Activated CD8-positive, alpha-beta T cell treated with anti-CD3 and anti-CD28 coated beads for 36 hours (primary cell): ENCODE data around the gene AGBL4. TPM values are rescaled to one million over a fixed set of nuclear protein-coding genes. Genes with fewer than 3 reads are reported as not detected.

ENCODE experiments used
- ATAC-seq: fragments of 200-7000 bp; cut with Tn5 transposase; one replicate; pipeline ENCODE4 v1.10.0; 2021; ENCODE audit warnings: mild to moderate bottlenecking, moderate library complexity
- CTCF ChIA-PET: fragments of 350-600 bp; sonication (Branson Sonifier 250); formaldehyde crosslinking; loops from one replicate; lab custom pipeline; 2021; ENCODE audit warnings: antibody characterized with exemption; lab: Charles Lee
- POLR2A ChIA-PET: fragments of 350-600 bp; sonication (Branson Sonifier 250); formaldehyde crosslinking; loops from one replicate; lab custom pipeline; 2021; ENCODE audit warnings: antibody characterized with exemption; lab: Charles Lee
- DNase-seq: peaks from one replicate; pipeline ENCODE4 v3.0.0-alpha.2; 2020
- H3K27ac Mint-ChIP-seq: one replicate; pipeline ENCODE4 v1.8.0; 2021; ENCODE audit warnings: mild to moderate bottlenecking, mixed read lengths
- H3K27me3 Mint-ChIP-seq: one replicate; pipeline ENCODE4 v1.8.0; 2021; ENCODE audit warnings: mixed read lengths
- H3K36me3 Mint-ChIP-seq: one replicate; pipeline ENCODE4 v1.8.0; 2021; ENCODE audit warnings: low read depth, mixed read lengths
- H3K4me1 Mint-ChIP-seq: one replicate; pipeline ENCODE4 v1.8.0; 2021; ENCODE audit warnings: low read depth, mixed read lengths
- H3K4me3 Mint-ChIP-seq: one replicate; pipeline ENCODE4 v1.8.0; 2021; ENCODE audit warnings: mild to moderate bottlenecking, moderate library complexity, mixed read lengths
- H3K9me3 Mint-ChIP-seq: one replicate; pipeline ENCODE4 v1.8.0; 2021; ENCODE audit warnings: mixed read lengths
- CTCF ChIP-seq: fragments of 200-600 bp; IDR thresholded peaks from one replicate; pipeline ENCODE4 v1.8.0; 2022; ENCODE audit warnings: antibody characterized with exemption, mild to moderate bottlenecking
- intact Hi-C: fragments of 100-400 bp; cut with micrococcal nuclease; formaldehyde crosslinking; loops from one replicate; pipeline ENCODE4 v1.10.0; 2022
- total RNA-seq, 2 experiments: library from RNA; stranded (reverse); gene quantifications; one replicate each; pipeline ENCODE4 v1.2.3, GENCODE V29; 2021

AGBL4 gene
- total RNA-seq, 2 experiments from 2014 or later = 0.14 TPM; not detected in 1

DNA sequence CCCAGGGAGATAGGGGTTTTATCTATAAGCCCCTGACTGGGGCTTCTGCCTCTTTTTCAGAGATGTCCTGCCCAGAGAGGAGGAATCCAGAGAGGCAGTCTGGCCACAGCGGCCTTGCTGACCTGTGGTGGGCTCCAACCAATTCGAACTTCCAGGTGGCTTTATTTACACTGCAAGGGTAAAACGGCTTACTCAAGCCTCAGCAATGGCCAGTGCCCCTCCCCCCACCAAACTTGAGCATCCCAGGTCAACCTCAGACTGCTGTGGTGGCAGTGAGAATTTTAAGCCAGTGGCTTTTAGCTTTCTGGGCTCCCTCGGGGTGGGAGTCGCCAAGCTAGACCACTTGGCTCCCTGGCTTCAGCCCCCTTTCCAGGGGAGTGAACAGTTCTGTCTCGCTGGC lies 863.1 kb downstream of the AGBL4 start:
- H3K4me1 Mint-ChIP-seq = no peaks in the 10 kb centered on the region
- H3K4me3 Mint-ChIP-seq = no peak overlapping the region
- ATAC-seq = no peak
- no peaks in the 10 kb centered on the region for H3K9me3 Mint-ChIP-seq
- no peak for DNase-seq
- ChIA-PET POLR2A (no interaction called here), CTCF (no interaction called here)
- intact Hi-C loops = no loop called here
- no peak for TF ChIP-seq CTCF
- no peaks in the 10 kb centered on the region for H3K36me3 Mint-ChIP-seq
- H3K27ac Mint-ChIP-seq = no peak overlapping the region
- no peaks in the 10 kb centered on the region for H3K27me3 Mint-ChIP-seq

GRCh38 chr1:49136738-49137251 lies 887.0 kb downstream of the AGBL4 start:
- ATAC-seq (no peak), DNase-seq (no peak)
- no peaks in the 10 kb centered on the region for H3K36me3 Mint-ChIP-seq
- TF ChIP-seq CTCF = no peak
- H3K9me3 Mint-ChIP-seq = peaks cover 11% of the 10 kb centered on the region
- no peak overlapping the region for H3K27ac Mint-ChIP-seq
- no peaks in the 10 kb centered on the region for H3K27me3 Mint-ChIP-seq
- H3K4me3 Mint-ChIP-seq = no peak overlapping the region
- POLR2A ChIA-PET = no interaction called here
- H3K4me1 Mint-ChIP-seq = no peaks in the 10 kb centered on the region
- CTCF ChIA-PET = no interaction called here
- intact Hi-C loops = no loop called here

DNA sequence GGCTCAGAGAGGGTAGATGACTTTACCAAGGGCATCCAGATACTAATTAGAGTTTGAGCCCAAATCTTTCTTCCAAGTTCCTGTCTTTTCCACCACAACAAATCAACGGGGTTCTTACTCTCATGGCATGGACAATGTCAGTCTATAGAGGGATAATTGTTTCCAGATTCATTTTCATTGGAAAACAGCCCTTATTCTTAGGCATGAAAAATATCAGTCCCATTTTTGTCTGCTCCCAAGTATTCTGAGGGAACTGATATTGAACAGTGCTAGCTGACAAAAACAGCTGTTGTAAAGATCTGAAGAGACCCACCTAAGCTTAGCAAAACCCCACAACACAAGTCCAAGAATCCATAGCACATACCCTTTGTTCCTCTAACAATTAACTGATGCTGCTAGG lies 898.0 kb downstream of the AGBL4 start:
- no peak for DNase-seq
- POLR2A ChIA-PET = no interaction called here
- Mint-ChIP-seq H3K27ac (no peak overlapping the region), H3K27me3 (peaks cover 1% of the 10 kb centered on the region), H3K4me1 (no peaks in the 10 kb centered on the region), H3K4me3 (no peak overlapping the region), H3K9me3 (no peaks in the 10 kb centered on the region), H3K36me3 (no peaks in the 10 kb centered on the region)
- CTCF ChIA-PET = no interaction called here
- no peak for TF ChIP-seq CTCF
- intact Hi-C loops = no loop called here
- no peak for ATAC-seq

- Mint-ChIP-seq H3K27me3 (no peaks in the 10 kb centered on the region), H3K27ac (no peak overlapping the region), H3K4me1 (no peaks in the 10 kb centered on the region), H3K4me3 (no peak overlapping the region), H3K36me3 (no peaks in the 10 kb centered on the region), H3K9me3 (peaks cover 8% of the 10 kb centered on the region)
- DNase-seq (no peak), ATAC-seq (no peak)
- ChIA-PET POLR2A (no interaction called here), CTCF (no interaction called here)
- intact Hi-C loops = no loop called here
- TF ChIP-seq CTCF = no peak
Observed at GRCh38 chr1:49111931-49112330, 911.8 kb downstream of the AGBL4 start.

DNA sequence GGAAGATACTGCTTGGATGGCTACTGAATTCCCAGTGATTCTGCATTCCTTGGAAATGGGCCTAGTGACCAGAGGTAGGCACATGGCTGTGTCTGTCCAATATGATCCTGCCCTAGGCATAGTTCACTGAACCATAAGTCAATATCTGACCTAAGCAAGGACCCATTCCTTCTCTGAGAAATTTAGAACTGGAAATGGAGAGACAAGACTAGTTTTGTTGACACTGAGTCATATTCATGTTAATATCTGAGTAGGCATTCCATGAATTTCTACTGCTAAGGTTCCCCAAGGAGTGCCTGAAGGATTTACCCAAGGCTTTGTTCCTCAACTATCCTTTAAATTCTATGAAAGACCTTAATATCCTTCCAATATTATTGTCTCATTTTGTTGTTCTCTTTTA lies 917.3 kb downstream of the AGBL4 start:
- Mint-ChIP-seq H3K4me3 (no peak overlapping the region), H3K27ac (no peak overlapping the region), H3K36me3 (no peaks in the 10 kb centered on the region), H3K27me3 (no peaks in the 10 kb centered on the region), H3K4me1 (no peaks in the 10 kb centered on the region), H3K9me3 (peaks cover 2% of the 10 kb centered on the region)
- ATAC-seq (no peak), DNase-seq (no peak)
- intact Hi-C loops = no loop called here
- POLR2A ChIA-PET = no interaction called here
- TF ChIP-seq CTCF = no peak
- CTCF ChIA-PET = no interaction called here
